SK-N-SH treated with all-trans-retinoic acid at 6 μM for 48 hours (cell line): ENCODE measurements around the gene VIT.

Source experiments
- ISL1 ChIP-seq: fragments of 250-450 bp; sonication (Bioruptor Pico); IDR thresholded peaks from 2 replicates; pipeline ENCODE4 v2.1.2; 2022; ENCODE audit warnings: mild to moderate bottlenecking, moderate library complexity
- OSR1 ChIP-seq: fragments of 250-450 bp; sonication (Bioruptor Pico); IDR thresholded peaks from 2 replicates; pipeline ENCODE4 v1.8.0; 2022; ENCODE audit warnings: moderate library complexity, mild to moderate bottlenecking, inconsistent platforms
- PATZ1 ChIP-seq: fragments of 250-450 bp; sonication (Bioruptor Pico); IDR thresholded peaks from 2 replicates; pipeline ENCODE4 v1.8.0; 2020; ENCODE audit warnings: mild to moderate bottlenecking, moderate library complexity, borderline replicate concordance
- SNAI2 ChIP-seq: fragments of 250-450 bp; sonication (Bioruptor Pico); IDR thresholded peaks from 2 replicates; pipeline ENCODE4 v1.5.0; 2020; ENCODE audit warnings: mild to moderate bottlenecking, moderate library complexity
- TOX ChIP-seq: fragments of 250-450 bp; sonication (Bioruptor Pico); IDR thresholded peaks from 2 replicates; pipeline ENCODE4 v1.8.0; 2021; ENCODE audit warnings: mild to moderate bottlenecking, moderate library complexity, borderline replicate concordance
- ZNF70 ChIP-seq: fragments of 450-650 bp; formaldehyde crosslinking; IDR thresholded peaks from 2 replicates; pipeline ENCODE4 v1.5.0; 2020; ENCODE audit warnings: mild to moderate bottlenecking, moderate library complexity

- TF ChIP-seq TOX (CRISPR knock-in tag): no peak
- TF ChIP-seq ZNF70 (CRISPR knock-in tag): no peak
- no peak for TF ChIP-seq PATZ1 (CRISPR knock-in tag)
- TF ChIP-seq SNAI2: no peak
- no peak for TF ChIP-seq ISL1 (CRISPR knock-in tag)
- TF ChIP-seq OSR1: no peak
Observed at GRCh38 chr2:36769106-36769505, 72.6 kb downstream of the VIT start.
